Stimulated activated effector memory CD8-positive, alpha-beta T cell treated with anti-CD3 and anti-CD28 coated beads, Interleukin-12 subunit alpha, Interleukin-12 subunit beta, amount 100 ng/mL, for 72 hours (primary cell): ENCODE results near the gene STK16.
A peak's percentile ranks its signal among the peaks of the same experiment; 100 is the strongest.
"Not testable (repeated sequence)": the region's sequence is repeated elsewhere in the genome, so short reads cannot be mapped to it uniquely, and the experiment has no call there.

Experiments used
- ATAC-seq: fragments of 150-1000 bp; cut with Tn5 transposase; 2 replicates; pipeline ENCODE4 v1.10.0; 2021
- DNase-seq, 2 donors: peaks; one replicate each; pipeline ENCODE4 v3.0.0; 2021 to 2022; ENCODE audit warnings: low spot score in 2 of 2
- H3K27ac Mint-ChIP-seq: one replicate; pipeline ENCODE4 v1.8.0; 2022; ENCODE audit warnings: mild to moderate bottlenecking, mixed read lengths
- H3K36me3 Mint-ChIP-seq: one replicate; pipeline ENCODE4 v1.8.0; 2022; ENCODE audit warnings: mild to moderate bottlenecking, mixed read lengths
- H3K4me1 Mint-ChIP-seq: one replicate; pipeline ENCODE4 v1.8.0; 2022; ENCODE audit warnings: mixed read lengths
- H3K4me3 Mint-ChIP-seq: one replicate; pipeline ENCODE4 v1.8.0; 2022; ENCODE audit warnings: mild to moderate bottlenecking, mixed read lengths
- H3K9me3 Mint-ChIP-seq: one replicate; pipeline ENCODE4 v1.8.0; 2022; ENCODE audit warnings: mixed read lengths

The STK16 gene

DNA sequence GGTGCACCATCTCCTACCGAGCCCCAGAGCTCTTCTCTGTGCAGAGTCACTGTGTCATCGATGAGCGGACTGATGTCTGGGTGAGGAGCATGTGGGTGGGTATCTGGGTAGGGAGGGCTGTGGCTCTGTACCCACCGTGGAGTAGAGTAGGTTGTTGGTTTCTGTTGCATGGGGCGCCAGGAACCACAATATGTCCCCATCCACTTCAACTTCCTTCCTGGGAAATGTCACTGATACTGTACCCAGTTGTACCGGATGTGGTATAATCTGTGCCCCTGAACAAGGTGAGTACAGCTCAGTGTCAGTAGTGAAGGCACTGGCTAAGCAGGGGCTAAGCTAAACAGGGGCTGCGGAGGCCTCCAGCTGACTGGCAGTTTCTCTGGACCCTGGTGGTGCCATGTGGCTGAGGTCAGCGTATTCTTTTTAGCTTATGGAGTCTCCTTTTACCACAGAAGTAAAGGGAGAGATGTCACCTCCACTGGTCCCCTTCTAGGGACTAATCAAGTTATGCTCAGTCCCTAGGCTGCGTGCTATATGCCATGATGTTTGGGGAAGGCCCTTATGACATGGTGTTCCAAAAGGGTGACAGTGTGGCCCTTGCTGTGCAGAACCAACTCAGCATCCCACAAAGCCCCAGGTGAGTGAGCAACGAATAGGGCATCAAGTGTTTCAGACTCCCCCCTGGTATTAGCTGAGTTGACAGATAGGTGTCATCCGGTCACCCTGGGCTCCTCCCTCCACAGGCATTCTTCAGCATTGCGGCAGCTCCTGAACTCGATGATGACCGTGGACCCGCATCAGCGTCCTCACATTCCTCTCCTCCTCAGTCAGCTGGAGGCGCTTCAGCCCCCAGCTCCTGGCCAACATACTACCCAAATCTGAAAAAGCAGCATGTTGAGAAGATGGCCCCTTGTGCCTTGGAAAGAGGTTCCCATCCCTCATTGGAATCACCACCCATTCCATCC, 2.7 kb downstream of the STK16 start:
- DNase-seq (peak; percentile 41 to 72), ATAC-seq (peak; percentile 78)
- peaks cover 77% of the 10 kb centered on the region for H3K36me3 Mint-ChIP-seq
- peak overlapping the region; percentile 86 for H3K27ac Mint-ChIP-seq
- no peaks in the 10 kb centered on the region for H3K9me3 Mint-ChIP-seq
- peaks cover 77% of the 10 kb centered on the region for H3K4me1 Mint-ChIP-seq
- H3K4me3 Mint-ChIP-seq: peak overlapping the region; percentile 68

DNA sequence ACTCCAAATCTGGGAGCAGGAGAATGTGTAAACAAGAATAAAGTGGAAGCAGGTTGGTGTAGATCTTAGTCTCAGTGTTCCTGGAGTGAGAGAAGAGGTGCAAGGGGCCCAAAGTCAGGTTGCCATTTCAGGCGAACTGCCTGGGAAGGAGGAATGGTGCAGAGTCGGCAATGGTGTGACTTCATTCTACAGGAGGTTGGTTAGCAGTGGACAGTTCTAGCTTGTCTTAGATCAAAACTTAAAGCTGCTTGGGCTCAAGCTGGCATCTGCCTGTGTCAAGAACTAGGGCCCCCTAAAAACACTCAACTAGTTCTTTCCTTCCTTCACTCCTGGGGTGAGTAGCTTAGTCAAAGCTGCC, 3.5 kb downstream of the STK16 start:
- no peaks in the 10 kb centered on the region for H3K9me3 Mint-ChIP-seq
- H3K36me3 Mint-ChIP-seq: peaks cover 86% of the 10 kb centered on the region
- no peak for DNase-seq
- peak overlapping the region; percentile 86 for H3K27ac Mint-ChIP-seq
- peaks cover 77% of the 10 kb centered on the region for H3K4me1 Mint-ChIP-seq
- peak overlapping the region; percentile 68 for H3K4me3 Mint-ChIP-seq
- no peak for ATAC-seq

DNA sequence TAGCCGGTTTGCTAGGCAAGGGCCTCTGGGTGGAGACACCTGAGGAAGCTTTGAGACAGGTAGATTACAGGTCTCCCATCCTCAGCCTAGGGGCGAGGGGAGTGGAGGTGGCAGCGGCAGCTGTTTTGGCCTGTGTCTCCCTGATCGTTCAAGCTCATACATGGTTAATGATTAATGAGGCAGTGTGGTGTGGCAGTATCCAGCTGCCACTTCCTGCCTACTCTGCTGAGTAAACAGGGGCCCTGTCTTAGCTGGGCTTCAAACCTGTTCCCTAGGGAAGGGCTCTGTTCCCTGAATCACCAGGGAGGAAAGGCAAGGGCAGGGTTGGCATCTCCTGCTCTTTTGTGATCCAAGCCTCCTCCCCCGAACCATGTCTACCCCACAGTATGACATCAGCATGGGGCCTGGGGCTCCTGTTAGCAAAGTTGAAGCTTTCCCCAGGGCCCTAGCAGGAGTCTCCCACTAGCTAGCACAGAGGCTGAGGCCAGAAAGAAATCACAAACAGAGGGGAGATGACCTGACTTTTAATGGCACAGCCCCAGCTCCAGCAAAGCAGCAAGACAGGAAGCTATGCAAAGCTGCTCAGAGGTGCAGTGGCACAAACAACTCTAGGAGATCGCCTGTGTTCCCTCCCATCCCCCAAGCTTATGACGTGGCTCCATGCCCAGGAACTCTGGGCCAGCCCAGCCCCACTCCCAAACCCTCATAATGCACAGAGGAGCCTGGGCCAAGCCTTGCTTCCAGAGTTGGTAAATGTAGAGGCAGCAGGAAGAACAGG, 4.1 kb downstream of the STK16 start:
- ATAC-seq (no peak), DNase-seq (no peak)
- Mint-ChIP-seq H3K9me3 (no peaks in the 10 kb centered on the region), H3K36me3 (peaks cover 86% of the 10 kb centered on the region), H3K4me1 (peaks cover 77% of the 10 kb centered on the region), H3K27ac (peak overlapping the region; percentile 86), H3K4me3 (peak overlapping the region; percentile 68)

DNA sequence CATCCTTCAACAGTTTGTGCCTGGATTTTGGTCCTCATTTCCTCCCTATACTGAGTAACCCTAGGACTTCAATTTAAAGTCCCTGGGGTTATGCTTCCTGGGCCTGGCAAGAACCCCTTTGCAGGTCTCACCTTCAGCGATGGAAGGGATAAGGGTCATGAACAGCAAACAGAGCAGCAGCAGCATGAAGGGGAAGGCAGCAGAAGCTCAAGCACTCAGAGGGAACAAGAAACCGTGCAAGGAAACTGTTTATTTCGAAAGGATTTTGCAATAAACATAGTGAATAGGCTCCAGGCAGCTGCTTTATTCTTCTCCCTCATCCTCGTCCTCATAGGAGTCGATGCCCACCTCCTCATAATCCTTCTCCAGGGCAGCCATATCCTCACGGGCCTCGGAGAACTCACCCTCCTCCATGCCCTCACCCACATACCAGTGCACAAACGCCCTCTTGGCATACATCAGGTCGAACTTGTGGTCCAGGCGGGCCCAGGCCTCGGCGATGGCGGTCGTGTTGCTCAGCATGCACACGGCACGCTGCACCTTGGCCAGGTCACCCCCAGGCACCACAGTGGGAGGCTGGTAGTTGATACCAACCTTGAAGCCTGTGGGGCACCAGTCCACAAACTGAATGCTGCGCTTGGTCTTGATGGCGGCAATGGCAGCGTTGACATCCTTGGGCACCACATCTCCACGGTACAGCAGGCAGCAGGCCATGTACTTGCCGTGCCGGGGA, 4.9 kb downstream of the STK16 start:
- ATAC-seq: no peak
- peak overlapping the region; percentile 86 for H3K27ac Mint-ChIP-seq
- no peak for DNase-seq
- H3K4me1 Mint-ChIP-seq: peaks cover 72% of the 10 kb centered on the region
- H3K9me3 Mint-ChIP-seq: no peaks in the 10 kb centered on the region
- peak overlapping the region; percentile 68 for H3K4me3 Mint-ChIP-seq
- H3K36me3 Mint-ChIP-seq: peaks cover 88% of the 10 kb centered on the region

DNA sequence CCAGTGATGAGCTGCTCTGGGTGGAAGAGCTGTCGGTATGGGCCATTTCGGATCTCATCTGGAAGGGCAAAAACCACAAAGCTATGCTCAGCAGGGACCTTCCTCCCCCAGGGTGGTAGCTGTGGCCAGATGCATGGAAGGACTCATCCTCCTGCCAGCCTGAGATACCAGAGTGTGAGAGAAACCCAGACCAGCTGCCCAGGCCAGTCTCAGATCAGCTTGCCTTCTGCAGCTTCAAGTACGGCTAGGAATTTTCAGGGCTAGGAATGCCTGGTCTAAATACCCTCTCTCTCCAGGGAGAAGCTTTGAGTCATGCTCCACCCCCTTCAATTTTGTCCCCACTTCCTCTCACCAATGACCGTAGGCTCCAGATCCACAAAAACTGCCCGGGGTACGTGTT, 6.4 kb downstream of the STK16 start:
- peaks cover 78% of the 10 kb centered on the region for H3K36me3 Mint-ChIP-seq
- peak overlapping the region; percentile 68 for H3K4me3 Mint-ChIP-seq
- H3K4me1 Mint-ChIP-seq: peaks cover 75% of the 10 kb centered on the region
- no peak for DNase-seq
- ATAC-seq: no peak
- H3K9me3 Mint-ChIP-seq: no peaks in the 10 kb centered on the region
- peak overlapping the region; percentile 83 for H3K27ac Mint-ChIP-seq

DNA sequence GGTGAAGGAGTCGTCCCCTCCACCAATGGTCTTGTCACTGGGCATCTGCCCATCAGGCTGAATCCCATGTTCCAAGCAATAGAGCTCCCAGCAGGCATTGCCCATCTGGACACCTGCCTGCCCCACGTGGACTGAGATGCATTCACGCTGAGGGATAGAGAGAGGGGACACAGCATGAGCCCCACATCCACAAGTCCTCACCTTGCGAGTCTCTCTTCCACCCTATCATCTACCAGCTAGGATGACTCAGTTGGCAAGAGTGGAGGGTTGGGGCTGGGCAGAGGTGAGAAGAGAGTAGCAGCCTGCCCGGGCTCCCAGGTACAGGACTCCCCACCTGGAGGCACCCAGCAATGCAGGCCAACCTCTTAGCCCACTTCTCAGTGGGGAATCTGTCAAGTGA, 6.8 kb downstream of the STK16 start:
- Mint-ChIP-seq H3K9me3 (no peaks in the 10 kb centered on the region), H3K4me1 (peaks cover 71% of the 10 kb centered on the region), H3K4me3 (peak overlapping the region; percentile 68), H3K27ac (peak overlapping the region; percentile 83), H3K36me3 (peaks cover 74% of the 10 kb centered on the region)
- ATAC-seq (no peak), DNase-seq (no peak)

DNA sequence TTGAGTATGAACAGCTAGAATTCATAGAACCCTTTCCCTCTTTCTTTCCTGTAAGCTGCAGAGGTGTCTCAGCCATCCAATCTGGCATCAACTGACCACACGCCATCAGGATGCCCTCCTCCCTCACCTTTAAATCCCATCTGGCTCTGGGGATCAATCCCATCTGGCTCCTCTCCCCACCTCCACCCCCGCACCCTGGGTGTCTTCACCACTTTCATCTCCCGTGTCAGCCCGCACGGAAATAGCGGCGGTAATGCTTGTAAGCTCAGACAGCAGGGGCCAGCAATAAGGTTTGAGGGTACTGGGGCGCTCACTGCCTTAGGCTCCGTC, 7.3 kb downstream of the STK16 start:
- no peak for DNase-seq
- H3K36me3 Mint-ChIP-seq: peaks cover 69% of the 10 kb centered on the region
- H3K4me1 Mint-ChIP-seq: peaks cover 66% of the 10 kb centered on the region
- peak overlapping the region; percentile 68 for H3K4me3 Mint-ChIP-seq
- H3K27ac Mint-ChIP-seq: peak overlapping the region; percentile 83
- no peak for ATAC-seq
- H3K9me3 Mint-ChIP-seq: no peaks in the 10 kb centered on the region

DNA sequence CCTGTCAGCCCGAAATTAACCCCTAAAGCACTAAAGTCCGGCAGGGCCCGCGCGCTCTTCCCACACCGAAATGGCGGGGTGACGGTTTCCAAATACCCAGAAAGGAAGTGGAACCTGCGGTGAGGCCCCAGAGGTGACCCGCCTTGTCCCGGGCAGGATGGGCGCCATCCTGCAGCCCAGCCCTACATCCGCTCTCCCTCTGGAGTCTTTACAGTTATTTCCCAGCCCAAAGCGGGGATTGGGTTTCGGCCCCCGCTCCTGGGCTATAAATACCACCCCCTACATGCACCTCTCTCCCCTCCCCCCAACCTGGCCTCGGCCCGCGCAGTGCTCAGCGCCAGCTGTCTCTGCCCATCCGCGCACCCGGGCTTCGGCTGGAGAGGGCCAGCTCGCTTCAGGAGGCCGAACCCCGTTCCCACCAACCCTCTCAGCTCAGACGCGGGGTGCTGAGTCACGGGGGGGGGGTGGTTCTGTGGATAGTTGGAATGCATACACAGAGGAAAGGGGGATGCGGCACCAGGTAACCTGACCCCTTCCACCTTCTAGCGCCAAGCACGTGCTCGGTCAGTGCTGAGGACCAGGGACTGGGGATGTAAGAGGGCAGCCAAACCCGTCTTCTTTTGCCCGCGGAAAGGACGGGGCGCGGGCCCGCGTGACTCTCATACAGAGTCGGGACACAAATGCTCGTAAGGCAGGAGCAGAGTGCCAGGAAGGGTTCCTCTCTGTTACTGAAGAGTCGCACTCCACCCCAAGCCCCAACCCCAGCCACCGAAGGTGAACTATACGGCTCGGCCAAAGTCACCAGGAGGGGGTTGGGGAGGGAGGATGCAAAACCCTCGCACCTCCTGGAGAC, 7.8 kb downstream of the STK16 start, which contains the start of gene TUBA4B:
TUBA4B (plus strand) TSS at position 344 of the 853 bp plus-strand sequence; CDS start at position 509, 165 bp downstream.
- H3K9me3 Mint-ChIP-seq: no peaks in the 10 kb centered on the region
- peaks cover 63% of the 10 kb centered on the region for H3K36me3 Mint-ChIP-seq
- peak within 1 kb of the TSS; percentile 83 for H3K27ac Mint-ChIP-seq
- H3K4me1 Mint-ChIP-seq: peaks cover 60% of the 10 kb centered on the region
- peak within 1 kb of the TSS; percentile 68 for H3K4me3 Mint-ChIP-seq
- ATAC-seq (peak; percentile 39), DNase-seq (peak; percentile 31 to 77)

DNA sequence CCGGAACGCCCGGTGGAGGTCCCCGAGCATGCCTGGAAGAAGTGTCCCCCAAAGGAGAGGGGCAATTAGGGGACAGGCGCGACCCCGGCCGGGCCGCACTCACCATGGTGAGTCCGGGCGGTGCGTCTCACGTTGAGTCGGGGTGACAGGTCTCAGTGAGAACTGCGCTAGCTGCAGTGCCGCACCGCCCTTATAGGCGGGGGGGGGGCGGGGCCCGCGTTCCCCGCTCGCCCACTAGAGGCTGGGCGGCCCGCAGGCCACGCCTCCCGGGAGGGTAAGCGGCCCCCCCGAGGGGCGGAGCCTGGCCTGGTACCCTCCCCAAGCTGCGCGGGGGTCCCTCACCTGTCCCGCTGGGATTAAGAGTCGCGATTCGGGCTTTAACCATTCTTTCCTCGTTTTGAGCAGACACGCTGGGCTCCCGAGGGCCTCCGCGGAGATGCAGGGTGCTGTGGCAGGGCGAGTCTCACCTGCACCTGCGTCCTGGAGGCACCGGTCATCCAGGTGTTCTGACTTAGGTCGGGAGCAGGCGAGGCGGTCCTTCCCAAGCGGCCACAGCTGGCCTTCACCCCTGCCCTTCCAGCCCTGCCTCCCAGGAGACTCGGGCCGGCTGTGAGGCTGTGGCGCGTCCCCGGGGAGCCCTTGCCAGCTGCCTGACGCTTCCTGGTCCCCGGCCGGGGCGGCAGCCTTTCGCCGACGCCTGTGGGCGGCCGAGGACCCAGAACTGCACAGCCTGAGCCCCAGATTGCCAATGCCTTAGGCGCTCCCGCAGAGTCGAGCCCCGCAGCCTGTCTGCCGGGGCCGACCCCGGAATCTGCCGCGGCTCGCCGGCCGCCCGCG, 8.7 kb downstream of the STK16 start, which contains the start of gene TUBA4A:
TUBA4A (minus strand) TSS at position 166 of the 837 bp plus-strand sequence; CDS start at position 106, 60 bp downstream.
- peak within 1 kb of the TSS; percentile 68 for H3K4me3 Mint-ChIP-seq
- H3K4me1 Mint-ChIP-seq: peaks cover 52% of the 10 kb centered on the region
- H3K27ac Mint-ChIP-seq: peak within 1 kb of the TSS; percentile 83
- ATAC-seq (peak; percentile 83), DNase-seq (peak; percentile 80 to 93)
- no peaks in the 10 kb centered on the region for H3K9me3 Mint-ChIP-seq
- H3K36me3 Mint-ChIP-seq: peaks cover 55% of the 10 kb centered on the region

DNA sequence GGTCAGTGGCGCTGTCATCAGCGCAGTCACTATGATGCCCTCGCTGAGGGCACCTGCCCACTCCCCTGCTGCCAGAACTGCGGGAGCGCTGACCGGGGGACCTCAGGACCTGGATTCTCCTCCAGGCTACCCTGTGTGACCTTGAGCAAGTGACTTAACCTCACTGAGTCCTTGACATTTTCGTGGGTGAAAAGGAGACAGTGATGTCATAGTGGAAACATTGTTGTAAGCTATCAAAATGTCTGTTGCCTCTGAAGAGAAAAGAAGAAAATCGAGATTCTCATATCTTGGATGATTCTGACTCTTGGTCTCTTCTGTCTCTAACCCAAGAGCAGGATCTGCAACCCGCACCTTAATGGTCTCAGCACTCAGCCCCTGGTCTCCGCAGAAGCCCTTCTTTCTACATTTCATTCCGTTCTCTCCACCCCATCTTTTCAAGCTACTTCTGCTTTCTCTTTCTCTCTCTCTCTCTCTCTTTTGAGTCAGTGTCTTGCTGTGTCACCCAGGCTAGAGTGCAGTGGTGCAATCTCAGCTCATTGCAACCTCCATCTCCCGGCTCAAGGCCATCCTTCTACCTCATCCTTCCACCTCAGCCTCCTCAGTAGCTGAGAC, 9.4 kb downstream of the STK16 start:
- ATAC-seq (peak; percentile 72), DNase-seq (peak; percentile 41 to 81)
- Mint-ChIP-seq H3K36me3 (peaks cover 47% of the 10 kb centered on the region), H3K27ac (peak overlapping the region; percentile 83), H3K9me3 (no peaks in the 10 kb centered on the region), H3K4me3 (peak overlapping the region; percentile 68), H3K4me1 (peaks cover 45% of the 10 kb centered on the region)

DNA sequence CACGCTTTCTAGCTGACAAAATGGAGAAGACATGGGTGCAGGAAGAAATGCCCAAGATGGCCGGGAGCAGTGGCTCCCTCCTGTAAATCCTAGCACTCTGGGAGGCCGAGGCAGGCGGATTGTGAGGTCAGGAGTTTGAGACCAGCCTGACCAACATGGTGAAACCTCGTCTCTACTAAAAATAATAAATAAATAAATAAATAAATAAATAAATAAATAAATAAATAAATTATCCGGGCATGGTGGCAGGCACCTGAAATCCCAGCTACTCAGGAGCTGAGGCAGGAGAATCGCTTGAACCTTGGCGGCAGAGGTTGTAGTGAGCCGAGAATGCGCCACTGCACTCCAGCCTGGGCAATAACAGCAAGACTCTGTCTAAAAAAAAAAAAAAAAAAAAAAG, 13.7 kb downstream of the STK16 start:
- DNase-seq, H3K9me3 Mint-ChIP-seq, H3K36me3 Mint-ChIP-seq, H3K27ac Mint-ChIP-seq, ATAC-seq, H3K4me3 Mint-ChIP-seq: not testable (repeated sequence)
- peaks cover 12% of the 10 kb centered on the region for H3K4me1 Mint-ChIP-seq

DNA sequence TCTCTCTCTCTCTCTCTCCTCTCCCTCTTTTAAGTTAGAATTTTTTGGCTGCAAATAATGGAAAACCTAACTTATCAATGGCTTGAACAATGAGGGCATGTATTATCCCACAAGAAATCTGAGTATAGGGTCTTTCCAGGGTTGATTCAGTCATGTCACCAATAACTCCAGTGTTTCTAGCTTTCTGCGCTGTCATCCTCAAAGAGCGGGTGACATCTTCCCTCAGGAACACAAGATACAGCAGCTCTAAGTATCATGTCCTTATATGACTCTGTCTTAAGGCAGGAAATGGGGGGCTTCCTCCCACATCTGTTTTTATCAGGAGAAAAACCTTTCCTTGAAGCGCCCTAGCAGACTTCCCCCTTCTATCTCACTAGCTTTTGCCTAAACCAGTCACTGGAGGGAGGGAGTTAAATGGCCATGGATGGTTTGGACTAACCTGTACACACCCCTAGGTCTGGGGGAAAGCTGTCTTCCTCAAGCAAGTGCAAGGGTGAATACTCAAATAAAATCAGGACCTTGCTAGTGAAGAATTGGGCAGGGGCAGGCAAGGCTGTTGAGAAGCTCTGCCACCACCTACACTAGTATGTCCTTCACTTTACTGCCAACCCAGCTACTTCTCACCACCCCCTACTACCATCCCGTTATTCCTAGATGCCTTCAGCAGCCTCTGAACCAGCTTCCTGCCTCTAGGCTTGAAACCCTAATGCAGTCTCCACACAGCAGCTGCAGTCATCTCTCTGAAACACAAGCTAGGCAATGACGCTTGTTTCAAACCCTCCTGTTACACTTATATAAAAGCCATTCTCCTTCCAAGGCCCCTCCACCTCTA, 16.0 kb downstream of the STK16 start:
- no peak overlapping the region for H3K27ac Mint-ChIP-seq
- H3K36me3 Mint-ChIP-seq: no peaks in the 10 kb centered on the region
- ATAC-seq (no peak), DNase-seq (no peak)
- peaks cover 4% of the 10 kb centered on the region for H3K4me1 Mint-ChIP-seq
- H3K9me3 Mint-ChIP-seq: no peaks in the 10 kb centered on the region
- no peak overlapping the region for H3K4me3 Mint-ChIP-seq
